ENCODE measurements around the gene CSPG4.

The CSPG4 gene

DNA sequence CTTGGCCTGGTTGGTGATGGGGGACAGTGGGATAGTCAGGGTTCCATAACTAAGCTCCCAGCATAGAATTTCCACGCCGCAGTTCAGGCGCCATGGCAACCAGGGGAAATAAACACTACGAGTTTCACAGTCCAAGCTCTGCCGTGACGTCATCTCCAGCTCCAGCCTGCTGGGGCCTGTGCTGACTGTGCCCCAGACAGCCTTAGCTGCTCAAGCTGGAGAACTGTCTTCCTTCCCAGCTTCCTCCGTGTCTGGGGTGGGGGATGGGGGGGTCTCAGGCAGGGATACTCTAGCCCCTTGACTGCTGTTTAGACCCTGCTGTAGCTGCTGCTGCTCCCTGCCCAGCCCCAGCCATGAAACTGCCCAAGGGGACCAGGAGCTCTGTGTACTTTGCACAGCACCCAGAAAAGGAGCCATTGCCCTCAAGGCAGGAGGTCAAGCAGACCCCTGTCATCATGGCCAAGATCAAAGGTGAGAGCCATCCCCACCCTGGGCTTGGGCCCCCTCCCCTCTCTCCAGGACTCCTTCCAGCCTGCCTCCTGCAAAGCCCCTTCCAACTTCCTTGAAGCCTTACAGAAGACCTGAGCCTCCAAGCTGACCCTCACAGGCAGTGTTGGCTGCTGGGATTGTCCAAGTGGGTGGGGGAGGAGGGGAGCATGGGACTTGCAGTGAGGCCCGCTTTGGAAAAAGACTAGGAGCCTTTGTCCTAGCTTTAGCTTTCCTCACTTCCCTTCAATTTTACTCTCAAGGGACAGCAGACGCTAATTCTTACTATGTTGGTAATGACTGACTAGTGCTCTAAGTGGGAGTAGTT is 11.4 kb upstream of the CSPG4 start:
- H3K4ac ChIP-seq (ENCODE audit: low read length): no peak overlapping the region
- H3K27ac ChIP-seq (replicated peaks; ENCODE audit: low read length): no peak overlapping the region
- peak overlapping the region; percentile 58 for H2BK120ac ChIP-seq (ENCODE audit: low read depth, low read length)
- peaks cover 0 to 2% (median 0%) of the 10 kb centered on the region in 3 experiments for H3K27me3 ChIP-seq (ENCODE audit: control insufficient read depth in 3 of 3, insufficient read depth in 3 of 3, low read depth in 1 of 3, low read length in 3 of 3)
- H3K9me3 ChIP-seq (replicated peaks in 1 of 2; ENCODE audit: control insufficient read depth in 2 of 2, insufficient read depth in 1 of 2, low read depth in 1 of 2, low read length in 2 of 2): no peaks in the 10 kb centered on the region
- H3K18ac ChIP-seq (ENCODE audit: low read length): peak overlapping the region; percentile 75
- H3K9ac ChIP-seq (ENCODE audit: low read depth, low read length, poor library complexity): peak overlapping the region; percentile 21
- no peak overlapping the region for H3K4me2 ChIP-seq (ENCODE audit: insufficient read depth, low read length, poor library complexity, severe bottlenecking)
- H2BK5ac ChIP-seq (ENCODE audit: low read length): peak overlapping the region; percentile 11
- no peak overlapping the region for H4K91ac ChIP-seq (ENCODE audit: low read depth, low read length, poor library complexity)
- H3K14ac ChIP-seq (ENCODE audit: low read length): peak overlapping the region; percentile 67
- H3K4me3 ChIP-seq (ENCODE audit: low read length in 2 of 2): no peak overlapping the region
- no peaks in the 10 kb centered on the region for H3K36me3 ChIP-seq (replicated peaks in 1 of 2; ENCODE audit: control insufficient read depth in 2 of 2, insufficient read depth in 2 of 2, low read length in 2 of 2)
- H2AFZ ChIP-seq (ENCODE audit: low read length): peak overlapping the region; percentile 86
- no CpG with 5 or more reads among the region's 9 CpGs for WGBS, 2 donors (ENCODE audit: extremely low coverage in 2 of 2, insufficient read length in 2 of 2, insufficient replicate concordance in 1 of 2)
- H2AK5ac ChIP-seq (ENCODE audit: low read depth, low read length): peak overlapping the region; percentile 97
- H3K79me1 ChIP-seq (ENCODE audit: low read depth, low read length): peaks cover 4% of the 10 kb centered on the region
- no peak overlapping the region for H4K8ac ChIP-seq (ENCODE audit: low read depth, low read length)
- peaks cover 5 to 8% of the 10 kb centered on the region in 2 donors for H3K4me1 ChIP-seq (ENCODE audit: control insufficient read depth in 2 of 2, insufficient read depth in 1 of 2, low read depth in 1 of 2, low read length in 2 of 2)
- no peak for DNase-seq (ENCODE audit: low spot score)
- peak overlapping the region; percentile 20 for H3K23ac ChIP-seq (ENCODE audit: low read depth, low read length, poor library complexity)
- peak overlapping the region; percentile 36 for H2BK12ac ChIP-seq (ENCODE audit: low read length)
- peak overlapping the region; percentile 81 for H2BK15ac ChIP-seq (ENCODE audit: low read length)

DNA sequence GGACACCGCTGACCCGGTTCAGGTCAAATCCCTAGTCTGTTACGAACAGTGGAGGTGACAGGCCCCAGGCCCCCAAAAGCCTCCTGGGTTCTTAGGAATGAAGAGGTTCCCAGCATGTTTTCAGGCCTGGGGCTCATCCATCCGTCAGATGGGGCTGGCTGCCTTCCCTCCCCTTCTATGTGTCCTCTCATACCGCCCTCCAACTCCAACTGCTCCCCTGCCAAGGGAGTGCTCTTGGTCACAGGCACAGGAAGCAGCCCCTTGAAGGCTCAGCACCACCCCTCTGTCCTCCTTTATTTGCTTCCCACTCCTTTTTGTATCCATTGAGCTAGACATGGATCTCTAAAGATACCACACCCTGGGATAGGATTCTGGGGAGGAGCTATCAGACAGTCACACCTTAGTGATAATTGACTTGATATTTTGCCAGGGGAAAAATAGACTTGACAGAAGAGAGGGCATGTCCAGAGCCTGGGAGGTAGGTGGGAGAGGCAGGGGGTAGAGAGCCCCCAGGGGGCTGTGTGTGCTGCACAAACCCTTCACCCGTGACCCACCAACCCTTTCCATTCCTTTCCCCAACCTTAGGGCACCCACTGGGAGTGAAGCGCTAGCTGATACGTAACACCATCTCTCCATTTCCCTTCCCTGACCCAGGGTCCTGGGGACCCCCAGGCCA is 10.7 kb upstream of the CSPG4 start:
- no peak overlapping the region for H3K27ac ChIP-seq (replicated peaks; ENCODE audit: low read length)
- peaks cover 4% of the 10 kb centered on the region for H3K79me1 ChIP-seq (ENCODE audit: low read depth, low read length)
- peak overlapping the region; percentile 86 for H2AFZ ChIP-seq (ENCODE audit: low read length)
- H3K27me3 ChIP-seq (ENCODE audit: control insufficient read depth in 3 of 3, insufficient read depth in 3 of 3, low read depth in 1 of 3, low read length in 3 of 3): peaks cover 0 to 2% (median under 1%) of the 10 kb centered on the region in 3 experiments
- H3K23ac ChIP-seq (ENCODE audit: low read depth, low read length, poor library complexity): no peak overlapping the region
- H3K4me3 ChIP-seq (ENCODE audit: low read length in 2 of 2): peak overlapping the region in 1 of 2 donors; percentile 16
- no peak overlapping the region for H2BK12ac ChIP-seq (ENCODE audit: low read length)
- H3K4ac ChIP-seq (ENCODE audit: low read length): no peak overlapping the region
- no CpG with 5 or more reads among the region's 8 CpGs for WGBS, 2 donors (ENCODE audit: extremely low coverage in 2 of 2, insufficient read length in 2 of 2, insufficient replicate concordance in 1 of 2)
- H3K18ac ChIP-seq (ENCODE audit: low read length): peak overlapping the region; percentile 61
- no peak for DNase-seq (ENCODE audit: low spot score)
- H3K9me3 ChIP-seq (replicated peaks in 1 of 2; ENCODE audit: control insufficient read depth in 2 of 2, insufficient read depth in 1 of 2, low read depth in 1 of 2, low read length in 2 of 2): no peaks in the 10 kb centered on the region
- peak overlapping the region; percentile 58 for H2BK120ac ChIP-seq (ENCODE audit: low read depth, low read length)
- peaks cover 5 to 8% of the 10 kb centered on the region in 2 donors for H3K4me1 ChIP-seq (ENCODE audit: control insufficient read depth in 2 of 2, insufficient read depth in 1 of 2, low read depth in 1 of 2, low read length in 2 of 2)
- H3K36me3 ChIP-seq (replicated peaks in 1 of 2; ENCODE audit: control insufficient read depth in 2 of 2, insufficient read depth in 2 of 2, low read length in 2 of 2): no peaks in the 10 kb centered on the region
- H3K9ac ChIP-seq (ENCODE audit: low read depth, low read length, poor library complexity): no peak overlapping the region
- H4K8ac ChIP-seq (ENCODE audit: low read depth, low read length): no peak overlapping the region
- H2BK15ac ChIP-seq (ENCODE audit: low read length): no peak overlapping the region
- H2AK5ac ChIP-seq (ENCODE audit: low read depth, low read length): peak overlapping the region; percentile 97
- no peak overlapping the region for H4K91ac ChIP-seq (ENCODE audit: low read depth, low read length, poor library complexity)
- H2BK5ac ChIP-seq (ENCODE audit: low read length): no peak overlapping the region
- no peak overlapping the region for H3K14ac ChIP-seq (ENCODE audit: low read length)
- H3K4me2 ChIP-seq (ENCODE audit: insufficient read depth, low read length, poor library complexity, severe bottlenecking): no peak overlapping the region

DNA sequence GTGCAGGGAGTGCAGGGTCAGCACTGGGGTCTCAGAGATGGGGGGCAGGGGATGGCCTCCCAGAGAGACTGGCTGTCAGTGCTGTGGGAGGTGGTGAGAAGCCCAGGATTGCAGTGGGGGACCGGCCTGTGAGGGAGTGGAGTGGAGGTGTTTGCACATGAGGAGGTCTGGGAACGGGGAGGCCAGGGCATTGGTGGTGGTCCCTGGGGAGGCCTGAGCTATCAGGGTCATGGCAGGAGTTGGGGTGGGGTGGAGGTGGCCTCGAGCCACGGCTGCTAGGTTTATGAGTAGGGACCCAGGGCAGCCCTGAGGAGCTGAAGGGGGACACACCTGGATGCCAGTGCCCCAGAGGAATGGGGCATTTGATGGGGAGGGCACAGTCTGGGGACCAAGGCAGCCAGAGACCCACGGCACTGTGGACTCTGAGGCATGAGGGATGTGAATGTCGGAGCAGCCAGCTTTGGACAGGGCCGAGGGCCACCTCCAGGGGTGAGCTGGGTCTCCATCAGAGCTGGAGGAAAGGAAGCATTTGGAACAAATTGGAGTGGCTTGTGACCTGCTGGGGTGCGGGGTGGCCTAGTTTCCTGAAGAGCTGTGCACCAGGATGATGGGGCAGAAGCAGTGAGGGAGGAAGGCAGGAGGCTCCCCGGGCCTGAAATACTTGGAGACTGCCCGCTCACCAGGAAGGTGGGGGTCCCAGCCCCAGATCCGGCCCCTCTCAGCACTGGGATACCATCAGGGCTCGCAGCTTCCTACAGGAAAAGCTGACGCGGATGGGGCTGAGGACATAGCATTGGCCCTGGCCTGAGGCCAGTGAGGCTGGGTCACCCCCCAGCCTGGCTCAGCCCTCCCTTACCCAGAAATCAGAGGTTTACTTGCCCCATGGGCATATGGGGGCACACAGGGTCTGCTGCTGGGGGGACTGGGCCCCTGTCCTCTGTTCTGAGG is 9.5 kb upstream of the CSPG4 start:
- Histone ChIP-seq H3K4ac (ENCODE audit: low read length) (peak overlapping the region; percentile 15), H3K4me1 (ENCODE audit: control insufficient read depth in 2 of 2, insufficient read depth in 1 of 2, low read depth in 1 of 2, low read length in 2 of 2) (peaks cover 5 to 8% of the 10 kb centered on the region in 2 donors), H2BK5ac (ENCODE audit: low read length) (no peak overlapping the region), H2AFZ (ENCODE audit: low read length) (no peak overlapping the region), H2BK12ac (ENCODE audit: low read length) (peak overlapping the region; percentile 50), H3K23ac (ENCODE audit: low read depth, low read length, poor library complexity) (no peak overlapping the region), H3K9me3 (replicated peaks in 1 of 2; ENCODE audit: control insufficient read depth in 2 of 2, insufficient read depth in 1 of 2, low read depth in 1 of 2, low read length in 2 of 2) (no peaks in the 10 kb centered on the region), H3K27me3 (ENCODE audit: control insufficient read depth in 3 of 3, insufficient read depth in 3 of 3, low read depth in 1 of 3, low read length in 3 of 3) (peaks cover 0 to 2% (median 0%) of the 10 kb centered on the region in 3 experiments), H3K27ac (replicated peaks; ENCODE audit: low read length) (no peak overlapping the region), H3K79me1 (ENCODE audit: low read depth, low read length) (peaks cover 4% of the 10 kb centered on the region), H3K18ac (ENCODE audit: low read length) (no peak overlapping the region), H2BK120ac (ENCODE audit: low read depth, low read length) (peak overlapping the region; percentile 39), H4K91ac (ENCODE audit: low read depth, low read length, poor library complexity) (no peak overlapping the region), H4K8ac (ENCODE audit: low read depth, low read length) (no peak overlapping the region), H3K9ac (ENCODE audit: low read depth, low read length, poor library complexity) (no peak overlapping the region), H3K4me2 (ENCODE audit: insufficient read depth, low read length, poor library complexity, severe bottlenecking) (no peak overlapping the region), H2BK15ac (ENCODE audit: low read length) (no peak overlapping the region), H3K36me3 (replicated peaks in 1 of 2; ENCODE audit: control insufficient read depth in 2 of 2, insufficient read depth in 2 of 2, low read length in 2 of 2) (no peaks in the 10 kb centered on the region), H2AK5ac (ENCODE audit: low read depth, low read length) (peak overlapping the region; percentile 36), H3K4me3 (ENCODE audit: low read length in 2 of 2) (no peak overlapping the region), H3K14ac (ENCODE audit: low read length) (no peak overlapping the region)
- no CpG with 5 or more reads among the region's 14 CpGs for WGBS, 2 donors (ENCODE audit: extremely low coverage in 2 of 2, insufficient read length in 2 of 2, insufficient replicate concordance in 1 of 2)
- no peak for DNase-seq (ENCODE audit: low spot score)

Measured in neuronal stem cell (in vitro differentiated cells).